ENCODE results near the gene TACR1.
"Not testable (repeated sequence)": the region's sequence is repeated elsewhere in the genome, so short reads cannot be mapped to it uniquely, and the experiment has no call there.

Gene TACR1

GRCh38 chr2:75192496-75192895 lies 6.8 kb downstream of the TACR1 start:
- DNase-seq: no peak

GRCh38 chr2:75190271-75190990 lies 8.9 kb downstream of the TACR1 start:
- DNase-seq: no peak

GRCh38 chr2:75186821-75187220 lies 12.5 kb downstream of the TACR1 start:
- DNase-seq: no peak

GRCh38 chr2:75182606-75183005 lies 16.7 kb downstream of the TACR1 start:
- DNase-seq: no peak

- no peak for DNase-seq
Measured at GRCh38 chr2:75180476-75180875, 18.8 kb downstream of the TACR1 start.

- no peak for DNase-seq
Measured at GRCh38 chr2:75177427-75177826, 21.9 kb downstream of the TACR1 start.

- no peak for DNase-seq
Measured at GRCh38 chr2:75175456-75175855, 23.9 kb downstream of the TACR1 start.

- DNase-seq: no peak
Measured at GRCh38 chr2:75174981-75175380, 24.3 kb downstream of the TACR1 start.

GRCh38 chr2:75174519-75174918 lies 24.8 kb downstream of the TACR1 start:
- no peak for DNase-seq

GRCh38 chr2:75173740-75174139 lies 25.6 kb downstream of the TACR1 start:
- no peak for DNase-seq

GRCh38 chr2:75171423-75171822 lies 27.9 kb downstream of the TACR1 start:
- DNase-seq: not testable (repeated sequence)

- no peak for DNase-seq
Measured at GRCh38 chr2:75170889-75171288, 28.4 kb downstream of the TACR1 start.

- no peak for DNase-seq
Measured at GRCh38 chr2:75168186-75168585, 31.1 kb downstream of the TACR1 start.

- DNase-seq: no peak
Measured at GRCh38 chr2:75166491-75166890, 32.8 kb downstream of the TACR1 start.

GRCh38 chr2:75162897-75163296 lies 36.4 kb downstream of the TACR1 start:
- DNase-seq: no peak

- no peak for DNase-seq
Measured at GRCh38 chr2:75162259-75162658, 37.1 kb downstream of the TACR1 start.

GRCh38 chr2:75157435-75157834 lies 41.9 kb downstream of the TACR1 start:
- DNase-seq: no peak

GRCh38 chr2:75155115-75155514 lies 44.2 kb downstream of the TACR1 start:
- DNase-seq: no peak

- no peak for DNase-seq
Measured at GRCh38 chr2:75153221-75153620, 46.1 kb downstream of the TACR1 start.

- not testable (repeated sequence) for DNase-seq
Measured at GRCh38 chr2:75152243-75152642, 47.1 kb downstream of the TACR1 start.

- DNase-seq: not testable (repeated sequence)
Measured at GRCh38 chr2:75147884-75148283, 51.4 kb downstream of the TACR1 start.

GRCh38 chr2:75146606-75147332 lies 52.6 kb downstream of the TACR1 start:
- no peak for DNase-seq

GRCh38 chr2:75146221-75146605 lies 53.1 kb downstream of the TACR1 start:
- DNase-seq: not testable (repeated sequence)

- no peak for DNase-seq
Measured at GRCh38 chr2:75142081-75142480, 57.2 kb downstream of the TACR1 start.

GRCh38 chr2:75140288-75140687 lies 59.0 kb downstream of the TACR1 start:
- DNase-seq: no peak
